Thoracic aorta (tissue), 2 donors: ENCODE measurements around the gene CLCN1. TPM values are rescaled to one million over a fixed set of nuclear protein-coding genes. Genes with fewer than 3 reads are reported as not detected.
A peak's percentile ranks its signal among the peaks of the same experiment; 100 is the strongest.
"Not testable (repeated sequence)": the region's sequence is repeated elsewhere in the genome, so short reads cannot be mapped to it uniquely, and the experiment has no call there.

Experiments used
- ATAC-seq: fragments of 150-250 bp; one replicate; pipeline ENCODE4 v1.8.0; 2017; ENCODE audit warnings: low read depth; ENCODE audit not compliant: insufficient number of reproducible peaks, low FRiP score
- DNase-seq: peaks from one replicate; pipeline ENCODE4 v3.0.0-alpha.2; 2020; ENCODE audit warnings: low spot score
- H3K27ac ChIP-seq, 2 donors: fragments of 200-600 bp; sonication (generic); 1 replicate in 1 of 2; 2 replicates in 1 of 2; pipeline ENCODE4 v1.5.1; 2016; ENCODE audit warnings: mild to moderate bottlenecking in 2 of 2, moderate library complexity in 2 of 2
- H3K27me3 ChIP-seq: fragments of 200-600 bp; sonication (generic); replicated peaks from 2 replicates; pipeline ENCODE4 v1.6.0; 2016; ENCODE audit warnings: mild to moderate bottlenecking; ENCODE audit not compliant: insufficient read depth
- H3K36me3 ChIP-seq: fragments of 200-600 bp; sonication (generic); one replicate; pipeline ENCODE4 v1.5.1; 2016
- H3K4me1 ChIP-seq, 2 donors: fragments of 200-600 bp; sonication (generic); 1 replicate in 1 of 2; 2 replicates in 1 of 2; pipeline versions ENCODE4 v1.5.1 to v1.6.0; 2016; ENCODE audit warnings: low read depth in 2 of 2, mild to moderate bottlenecking in 1 of 2; ENCODE audit not compliant: control insufficient read depth in 1 of 2
- H3K4me3 ChIP-seq: fragments of 200-600 bp; sonication (generic); 2 replicates; pipeline ENCODE4 v1.5.1; 2016; ENCODE audit warnings: mild to moderate bottlenecking
- H3K9me3 ChIP-seq: fragments of 200-600 bp; sonication (generic); 2 replicates; pipeline ENCODE4 v1.5.1; 2016
- total RNA-seq, 2 donors: library from RNA; depleted of rRNA; stranded (reverse); fragments of >200 nt; gene quantifications; one replicate each; pipeline versions ENCODE4 v1.1.0 to v1.2.3, GENCODE V29; 2016
- TF ChIP-seq, protein P1 (sequence below): fragments of 200-600 bp; sonication (generic); IDR thresholded peaks from one replicate; pipeline ENCODE4 v1.5.1; 2019; ENCODE audit warnings: antibody characterized with exemption

Gene CLCN1
- total RNA-seq, 2 donors from 2014 or later, result 0.68 TPM; not detected in 1

- Histone ChIP-seq H3K9me3 (no peaks in the 10 kb centered on the region), H3K27me3 (no peaks in the 10 kb centered on the region), H3K36me3 (peaks cover 21% of the 10 kb centered on the region), H3K27ac (peak overlapping the region; percentile 98 to 100), H3K4me1 (peaks cover 46 to 92% of the 10 kb centered on the region in 2 donors), H3K4me3 (peak overlapping the region; percentile 56)
- DNase-seq (peak; percentile 75), ATAC-seq (peak; percentile 62)
- TF ChIP-seq, protein P1, sequence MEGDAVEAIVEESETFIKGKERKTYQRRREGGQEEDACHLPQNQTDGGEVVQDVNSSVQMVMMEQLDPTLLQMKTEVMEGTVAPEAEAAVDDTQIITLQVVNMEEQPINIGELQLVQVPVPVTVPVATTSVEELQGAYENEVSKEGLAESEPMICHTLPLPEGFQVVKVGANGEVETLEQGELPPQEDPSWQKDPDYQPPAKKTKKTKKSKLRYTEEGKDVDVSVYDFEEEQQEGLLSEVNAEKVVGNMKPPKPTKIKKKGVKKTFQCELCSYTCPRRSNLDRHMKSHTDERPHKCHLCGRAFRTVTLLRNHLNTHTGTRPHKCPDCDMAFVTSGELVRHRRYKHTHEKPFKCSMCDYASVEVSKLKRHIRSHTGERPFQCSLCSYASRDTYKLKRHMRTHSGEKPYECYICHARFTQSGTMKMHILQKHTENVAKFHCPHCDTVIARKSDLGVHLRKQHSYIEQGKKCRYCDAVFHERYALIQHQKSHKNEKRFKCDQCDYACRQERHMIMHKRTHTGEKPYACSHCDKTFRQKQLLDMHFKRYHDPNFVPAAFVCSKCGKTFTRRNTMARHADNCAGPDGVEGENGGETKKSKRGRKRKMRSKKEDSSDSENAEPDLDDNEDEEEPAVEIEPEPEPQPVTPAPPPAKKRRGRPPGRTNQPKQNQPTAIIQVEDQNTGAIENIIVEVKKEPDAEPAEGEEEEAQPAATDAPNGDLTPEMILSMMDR, result no peak
These were observed 75.8 kb downstream of the CLCN1 start for GRCh38 chr7:143391462-143392404.

DNA sequence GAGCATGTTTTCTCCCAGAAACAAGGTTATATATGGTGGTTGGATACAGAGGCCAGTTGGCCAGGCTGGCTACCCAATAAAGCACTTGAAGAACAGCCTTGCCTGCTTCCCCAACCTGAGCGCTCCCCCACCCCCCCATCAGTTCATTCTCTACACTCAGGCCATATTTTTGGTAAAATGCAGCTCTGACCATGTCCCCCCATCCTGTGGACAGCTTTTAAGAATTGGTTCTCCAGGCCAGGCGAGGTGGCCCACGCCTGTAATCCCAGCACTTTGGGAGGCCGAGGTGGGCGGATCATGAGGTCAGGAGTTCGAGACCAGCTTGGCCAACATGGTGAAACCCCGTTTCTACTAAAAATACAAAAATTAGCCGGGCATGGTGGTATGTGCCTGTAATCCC is 76.5 kb downstream of the CLCN1 start:
- Histone ChIP-seq H3K27ac (peak overlapping the region; percentile 98 to 100), H3K4me1 (peaks cover 40 to 85% of the 10 kb centered on the region in 2 donors), H3K36me3 (peaks cover 18% of the 10 kb centered on the region)
- not testable (repeated sequence) for H3K9me3 ChIP-seq, ATAC-seq, H3K27me3 ChIP-seq, H3K4me3 ChIP-seq, DNase-seq

DNA sequence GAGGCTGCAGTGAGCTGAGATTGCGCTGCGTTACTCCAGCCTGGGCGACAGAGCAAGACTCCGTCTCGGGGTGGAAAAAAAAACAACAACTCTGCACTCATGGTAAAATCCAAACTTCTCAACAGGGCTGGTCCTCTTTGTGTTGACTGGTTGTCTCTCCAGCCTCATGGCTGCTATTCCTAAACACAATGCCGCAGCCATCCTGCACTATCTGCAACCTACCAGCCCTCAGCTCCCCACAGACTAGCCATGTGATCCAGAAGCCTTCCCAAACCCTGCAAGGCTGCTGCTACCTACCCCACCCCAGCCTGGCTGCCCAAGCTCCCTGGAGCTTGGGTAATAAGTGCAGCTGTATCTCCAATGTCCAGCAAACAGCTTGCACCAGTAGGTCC is 77.0 kb downstream of the CLCN1 start:
- TF ChIP-seq, protein P1, result no peak
- ATAC-seq, result no peak

GRCh38 chr7:143393267-143394041 is 77.5 kb downstream of the CLCN1 start:
- ATAC-seq (no peak), DNase-seq (no peak)
- peaks cover 17% of the 10 kb centered on the region for H3K36me3 ChIP-seq
- no peak overlapping the region for H3K4me3 ChIP-seq
- peaks cover 38 to 75% of the 10 kb centered on the region in 2 donors for H3K4me1 ChIP-seq
- H3K9me3 ChIP-seq, result no peaks in the 10 kb centered on the region
- no peaks in the 10 kb centered on the region for H3K27me3 ChIP-seq
- TF ChIP-seq, protein P1, result no peak
- H3K27ac ChIP-seq, result peak overlapping the region; percentile 98 to 100

More for the DNA sequence above, 77.0 kb downstream of the CLCN1 start:
- Histone ChIP-seq H3K36me3 (peaks cover 17% of the 10 kb centered on the region), H3K9me3 (no peaks in the 10 kb centered on the region), H3K4me3 (no peak overlapping the region), H3K4me1 (peaks cover 38 to 81% of the 10 kb centered on the region in 2 donors), H3K27me3 (no peaks in the 10 kb centered on the region), H3K27ac (peak overlapping the region; percentile 98 to 100)
- DNase-seq, result no peak

DNA sequence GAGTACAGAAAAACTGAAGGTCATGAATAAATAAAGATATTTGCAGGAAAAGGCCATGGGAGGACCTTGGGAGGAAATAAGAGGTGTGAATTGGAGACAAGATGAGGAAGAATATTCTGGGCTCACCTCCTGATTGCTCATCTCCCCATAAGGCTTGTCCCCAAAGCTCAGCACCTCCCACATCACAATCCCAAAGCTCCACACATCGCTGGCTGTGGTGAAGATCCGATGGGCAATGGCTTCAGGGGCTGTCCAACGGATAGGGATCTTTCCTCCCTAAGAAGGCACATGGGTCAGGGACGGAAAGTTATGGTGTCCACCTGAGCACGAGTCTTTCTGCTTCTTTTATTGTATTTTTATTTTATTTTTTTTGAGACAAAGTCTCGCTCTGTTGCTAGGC is 78.2 kb downstream of the CLCN1 start:
- Histone ChIP-seq H3K4me1 (peaks cover 38 to 69% of the 10 kb centered on the region in 2 donors), H3K27ac (peak overlapping the region; percentile 98 to 100), H3K4me3 (no peak overlapping the region), H3K9me3 (no peaks in the 10 kb centered on the region), H3K36me3 (peaks cover 17% of the 10 kb centered on the region), H3K27me3 (no peaks in the 10 kb centered on the region)
- TF ChIP-seq, protein P1, result no peak
- no peak for DNase-seq
- ATAC-seq, result no peak
